Natural killer cell treated with Interleukin-12 subunit alpha and Interleukin-12 subunit beta and Interleukin-15 and Interleukin-18, amount 100 ng/mL, for 72 hours (primary cell): ENCODE measurements around the gene TLR2. TPM values are rescaled to one million over a fixed set of nuclear protein-coding genes. Genes with fewer than 3 reads are reported as not detected.

Source experiments
- ATAC-seq, 2 donors: fragments of 150-1000 bp; cut with Tn5 transposase in 1 of 2; sonication (Bioruptor Pico), chemical (Tn5 transposase) in 1 of 2; 2 replicates each; pipeline ENCODE4 v1.10.0; 2021
- DNase-seq: peaks from one replicate; pipeline ENCODE4 v3.0.0; 2022; ENCODE audit warnings: low spot score
- H3K27ac Mint-ChIP-seq, 2 donors: 1 replicate in 1 of 2; 2 replicates in 1 of 2; pipeline ENCODE4 v1.8.0; 2022; ENCODE audit warnings: mixed read lengths in 2 of 2, mild to moderate bottlenecking in 1 of 2, moderate library complexity in 1 of 2
- H3K27me3 Mint-ChIP-seq, 2 donors: 1 replicate in 1 of 2; 2 replicates in 1 of 2; pipeline ENCODE4 v1.8.0; 2022; ENCODE audit warnings: mixed read lengths in 2 of 2
- H3K36me3 Mint-ChIP-seq: one replicate; pipeline ENCODE4 v1.8.0; 2022; ENCODE audit warnings: mixed read lengths
- H3K4me1 Mint-ChIP-seq, 2 donors: 1 replicate in 1 of 2; 2 replicates in 1 of 2; pipeline ENCODE4 v1.8.0; 2022; ENCODE audit warnings: low read depth in 2 of 2, mixed read lengths in 2 of 2, mild to moderate bottlenecking in 1 of 2
- H3K4me3 Mint-ChIP-seq: one replicate; pipeline ENCODE4 v1.8.0; 2022; ENCODE audit warnings: mixed read lengths
- H3K9me3 Mint-ChIP-seq: 2 replicates; pipeline ENCODE4 v1.8.0; 2022; ENCODE audit warnings: mixed read lengths
- total RNA-seq, 2 donors: library from RNA; stranded (reverse); gene quantifications; one replicate each; pipeline ENCODE4 v1.2.3, GENCODE V29; 2022

Gene TLR2
- total RNA-seq, 2 donors from 2014 or later: 0.42 to 1.2 TPM

GRCh38 chr4:153728660-153729059 is 44.6 kb downstream of the TLR2 start:
- H3K4me3 Mint-ChIP-seq: no peak overlapping the region
- no peak for DNase-seq
- no peaks in the 10 kb centered on the region for H3K36me3 Mint-ChIP-seq
- no peaks in the 10 kb centered on the region for H3K9me3 Mint-ChIP-seq
- no peak overlapping the region for H3K27ac Mint-ChIP-seq
- ATAC-seq: no peak
- H3K4me1 Mint-ChIP-seq: peaks cover 0 to 2% of the 10 kb centered on the region in 2 donors
- peaks cover 13 to 14% of the 10 kb centered on the region in 2 donors for H3K27me3 Mint-ChIP-seq

GRCh38 chr4:153729895-153730294 is 45.8 kb downstream of the TLR2 start:
- DNase-seq: no peak
- Mint-ChIP-seq H3K27ac (no peak overlapping the region), H3K4me1 (peaks cover 0 to 4% of the 10 kb centered on the region in 2 donors), H3K4me3 (no peak overlapping the region), H3K9me3 (no peaks in the 10 kb centered on the region), H3K27me3 (peaks cover 16 to 19% of the 10 kb centered on the region in 2 donors), H3K36me3 (no peaks in the 10 kb centered on the region)
- ATAC-seq: no peak

GRCh38 chr4:153731239-153731638 is 47.2 kb downstream of the TLR2 start:
- H3K27ac Mint-ChIP-seq: no peak overlapping the region
- no peak overlapping the region for H3K4me3 Mint-ChIP-seq
- no peak for DNase-seq
- no peak for ATAC-seq
- H3K36me3 Mint-ChIP-seq: no peaks in the 10 kb centered on the region
- peaks cover 16 to 33% of the 10 kb centered on the region in 2 donors for H3K27me3 Mint-ChIP-seq
- H3K4me1 Mint-ChIP-seq: peaks cover 0 to 4% of the 10 kb centered on the region in 2 donors
- H3K9me3 Mint-ChIP-seq: no peaks in the 10 kb centered on the region

DNA sequence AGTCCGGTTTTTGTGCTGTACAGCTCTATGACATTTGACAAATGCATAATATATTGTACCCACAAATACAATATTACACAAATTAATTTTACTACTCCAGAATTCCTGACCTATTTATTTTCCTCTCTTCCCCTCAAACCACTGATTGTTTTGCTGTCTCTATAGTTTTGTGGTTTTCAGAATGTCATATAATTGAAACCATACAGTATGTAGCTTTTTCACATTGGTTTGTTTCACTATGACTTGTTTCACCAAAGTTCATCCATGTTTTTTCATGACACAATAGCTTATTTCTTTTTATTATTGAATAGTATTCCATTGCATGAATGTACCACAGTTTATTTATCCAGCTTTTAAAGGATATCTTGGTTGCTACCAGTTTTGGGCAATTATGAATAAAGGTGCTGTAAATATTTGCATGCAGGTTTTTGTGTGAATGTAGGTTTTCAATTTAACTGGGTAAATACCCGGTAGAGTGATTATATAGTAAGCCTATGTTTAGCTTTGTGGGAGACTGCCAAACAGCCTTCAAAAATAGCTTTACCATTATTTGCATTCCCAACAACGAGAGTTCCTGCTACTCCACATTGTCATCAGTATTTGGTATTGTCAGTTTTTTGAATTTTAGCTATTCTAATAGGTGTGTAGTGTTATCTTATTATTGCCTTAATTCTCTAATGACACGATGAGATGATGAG is 49.8 kb downstream of the TLR2 start:
- peaks cover 0 to 4% of the 10 kb centered on the region in 2 donors for H3K4me1 Mint-ChIP-seq
- peaks cover 18 to 48% of the 10 kb centered on the region in 2 donors for H3K27me3 Mint-ChIP-seq
- ATAC-seq (no peak), DNase-seq (no peak)
- H3K9me3 Mint-ChIP-seq: no peaks in the 10 kb centered on the region
- H3K27ac Mint-ChIP-seq: no peak overlapping the region
- no peaks in the 10 kb centered on the region for H3K36me3 Mint-ChIP-seq
- H3K4me3 Mint-ChIP-seq: no peak overlapping the region

- H3K4me3 Mint-ChIP-seq: no peak overlapping the region
- no peak for DNase-seq
- H3K36me3 Mint-ChIP-seq: peaks cover 6% of the 10 kb centered on the region
- peaks cover 26 to 67% of the 10 kb centered on the region in 2 donors for H3K27me3 Mint-ChIP-seq
- peaks cover 3% of the 10 kb centered on the region for H3K9me3 Mint-ChIP-seq
- no peak for ATAC-seq
- H3K4me1 Mint-ChIP-seq: peaks cover 0 to 4% of the 10 kb centered on the region in 2 donors
- H3K27ac Mint-ChIP-seq: no peak overlapping the region
Measured at GRCh38 chr4:153735906-153736461, 51.9 kb downstream of the TLR2 start.

DNA sequence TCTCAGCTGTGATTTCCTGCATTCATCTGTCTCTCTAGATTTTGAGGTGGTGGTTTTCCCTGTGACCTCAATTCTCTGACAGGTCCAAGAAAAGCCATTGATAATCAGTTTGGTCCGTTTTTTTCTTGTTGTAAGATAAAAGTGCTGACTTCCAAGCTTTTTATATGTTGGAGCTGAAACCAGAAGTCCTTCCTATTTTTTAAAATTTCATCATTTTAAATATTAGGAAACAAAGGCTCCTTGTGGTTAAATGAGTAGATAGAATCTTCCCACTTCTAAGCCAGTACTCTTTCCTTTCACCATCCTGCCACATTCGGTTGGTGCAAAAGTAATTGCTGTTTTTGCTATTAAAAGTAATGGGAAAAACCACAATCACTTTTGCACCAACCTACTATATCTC is 57.5 kb downstream of the TLR2 start:
- no peak for ATAC-seq
- no peak overlapping the region for H3K4me3 Mint-ChIP-seq
- H3K27me3 Mint-ChIP-seq: peaks cover 13 to 32% of the 10 kb centered on the region in 2 donors
- H3K27ac Mint-ChIP-seq: no peak overlapping the region
- no peaks in the 10 kb centered on the region for H3K4me1 Mint-ChIP-seq
- H3K9me3 Mint-ChIP-seq: peaks cover 3% of the 10 kb centered on the region
- no peak for DNase-seq
- peaks cover 6% of the 10 kb centered on the region for H3K36me3 Mint-ChIP-seq

GRCh38 chr4:153745651-153746050 is 61.6 kb downstream of the TLR2 start:
- no peaks in the 10 kb centered on the region for H3K4me1 Mint-ChIP-seq
- no peak overlapping the region for H3K4me3 Mint-ChIP-seq
- no peak overlapping the region for H3K27ac Mint-ChIP-seq
- peaks cover 3% of the 10 kb centered on the region for H3K36me3 Mint-ChIP-seq
- H3K27me3 Mint-ChIP-seq: peaks cover 4 to 13% of the 10 kb centered on the region in 2 donors
- ATAC-seq (no peak), DNase-seq (no peak)
- H3K9me3 Mint-ChIP-seq: peaks cover 2% of the 10 kb centered on the region

GRCh38 chr4:153747406-153747955 is 63.4 kb downstream of the TLR2 start:
- ATAC-seq (no peak), DNase-seq (no peak)
- no peaks in the 10 kb centered on the region for H3K9me3 Mint-ChIP-seq
- H3K27ac Mint-ChIP-seq: no peak overlapping the region
- H3K4me3 Mint-ChIP-seq: no peak overlapping the region
- no peaks in the 10 kb centered on the region for H3K36me3 Mint-ChIP-seq
- peaks cover 6 to 10% of the 10 kb centered on the region in 2 donors for H3K27me3 Mint-ChIP-seq
- no peaks in the 10 kb centered on the region for H3K4me1 Mint-ChIP-seq

DNA sequence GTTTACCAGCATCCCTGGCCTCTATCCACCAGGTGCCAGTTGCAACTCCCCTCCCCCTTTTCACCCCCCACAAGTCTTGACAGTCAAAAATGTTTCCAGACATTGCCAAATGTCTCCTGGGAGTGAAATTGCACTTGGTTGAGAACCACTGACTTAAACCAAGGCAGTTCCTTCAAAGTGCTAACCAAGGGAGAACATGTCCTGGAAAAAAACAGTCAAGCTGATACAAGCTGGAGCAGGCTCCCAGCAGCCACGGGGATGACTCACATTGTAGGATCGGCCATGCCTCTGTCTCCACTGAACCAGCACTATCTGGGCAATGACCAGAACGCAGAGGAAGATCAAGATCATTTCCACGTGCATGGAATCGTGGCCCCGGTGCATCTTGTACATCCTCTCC is 64.3 kb downstream of the TLR2 start:
- H3K27ac Mint-ChIP-seq: no peak overlapping the region
- no peak overlapping the region for H3K4me3 Mint-ChIP-seq
- H3K36me3 Mint-ChIP-seq: no peaks in the 10 kb centered on the region
- ATAC-seq: no peak
- H3K4me1 Mint-ChIP-seq: no peaks in the 10 kb centered on the region
- H3K27me3 Mint-ChIP-seq: peaks cover 6 to 10% of the 10 kb centered on the region in 2 donors
- no peaks in the 10 kb centered on the region for H3K9me3 Mint-ChIP-seq
- no peak for DNase-seq

DNA sequence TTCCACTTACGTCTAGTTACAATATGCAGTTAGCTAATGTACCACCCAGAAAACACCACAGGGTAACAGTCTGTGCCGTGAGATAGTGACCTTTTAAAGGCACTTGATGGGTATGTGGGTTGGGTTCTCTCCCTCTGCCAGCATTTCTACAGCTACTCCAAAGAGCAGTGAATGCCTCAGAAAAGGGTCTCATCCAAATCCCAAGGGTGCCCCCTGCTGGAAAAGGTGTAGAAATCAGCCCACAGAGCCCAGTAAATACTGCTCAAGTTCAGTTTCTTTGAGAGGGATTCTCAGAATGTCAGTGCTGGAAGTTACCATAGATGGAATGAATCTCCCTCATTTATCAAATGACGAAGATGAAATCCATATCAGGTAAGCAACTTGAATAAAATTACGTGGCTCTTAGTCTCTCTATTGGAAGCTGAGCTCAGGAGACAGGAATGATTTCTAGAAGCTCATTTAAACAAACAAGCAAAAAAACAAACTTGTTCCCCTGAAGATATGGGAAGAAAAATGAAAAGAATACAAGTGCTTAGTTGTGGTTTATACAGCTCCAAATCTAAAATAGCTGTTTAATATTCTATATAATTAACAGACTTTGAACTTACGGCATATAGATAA is 66.2 kb downstream of the TLR2 start:
- no peaks in the 10 kb centered on the region for H3K9me3 Mint-ChIP-seq
- ATAC-seq: peak; percentile 60 to 69
- peak; percentile 68 for DNase-seq
- peaks cover 6 to 13% of the 10 kb centered on the region in 2 donors for H3K27me3 Mint-ChIP-seq
- no peaks in the 10 kb centered on the region for H3K36me3 Mint-ChIP-seq
- no peak overlapping the region for H3K4me3 Mint-ChIP-seq
- H3K4me1 Mint-ChIP-seq: no peaks in the 10 kb centered on the region
- no peak overlapping the region for H3K27ac Mint-ChIP-seq

DNA sequence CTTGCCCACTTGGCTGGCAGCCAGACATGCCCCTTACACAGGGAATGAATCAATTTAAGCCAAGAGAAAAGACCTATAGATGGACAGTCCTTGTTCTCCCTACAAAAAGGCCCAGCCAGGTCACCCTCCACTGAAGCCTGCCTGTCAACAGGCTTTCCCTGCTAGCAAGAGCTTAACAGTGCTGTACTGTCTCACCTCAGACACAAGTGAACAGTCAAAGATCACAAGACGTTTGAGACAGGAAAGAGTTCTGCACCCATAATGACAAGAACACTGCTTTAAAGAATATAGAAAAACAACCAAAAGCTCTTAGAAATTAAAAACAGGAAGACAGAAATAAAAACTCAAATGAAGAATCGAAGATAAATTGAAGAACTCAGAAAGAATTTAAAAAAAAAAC is 71.1 kb downstream of the TLR2 start:
- Mint-ChIP-seq H3K27me3 (peaks cover 31 to 45% of the 10 kb centered on the region in 2 donors), H3K9me3 (no peaks in the 10 kb centered on the region), H3K4me1 (no peaks in the 10 kb centered on the region), H3K36me3 (no peaks in the 10 kb centered on the region), H3K4me3 (no peak overlapping the region), H3K27ac (no peak overlapping the region)
- ATAC-seq: no peak
- no peak for DNase-seq
